SU-DHL-6 (cell line): ENCODE measurements around the gene TMEM106C.

Experiments used
- H2AFZ ChIP-seq: fragments of 200-600 bp; sonication (generic); 2 replicates; pipeline ENCODE4 v1.6.1; 2014; ENCODE audit warnings: low read depth, mild to moderate bottlenecking, moderate library complexity, mixed read lengths, antibody characterized with exemption, low read length; ENCODE audit not compliant: severe bottlenecking
- H3F3A ChIP-seq: fragments of 200-600 bp; shearing (Covaris generic); 2 replicates; pipeline ENCODE4 v1.6.0; 2016; ENCODE audit warnings: antibody characterized with exemption, mild to moderate bottlenecking; ENCODE audit not compliant: insufficient read depth
- H3K27ac ChIP-seq: fragments of 200-600 bp; sonication (generic); 2 replicates; pipeline ENCODE4 v1.5.1; 2016; ENCODE audit warnings: low read depth, mild to moderate bottlenecking, low read length, moderate library complexity, mixed read lengths
- H3K27me3 ChIP-seq: fragments of 200-600 bp; sonication (generic), shearing (Covaris generic); 2 replicates; pipeline ENCODE4 v1.6.0; 2014; ENCODE audit warnings: mild to moderate bottlenecking, low read length
- H3K36me3 ChIP-seq: fragments of 200-600 bp; sonication (generic); 2 replicates; pipeline ENCODE4 v1.6.1; 2014; ENCODE audit warnings: mild to moderate bottlenecking, low read length, mixed read lengths
- H3K4me2 ChIP-seq: fragments of 300-600, 200-600 bp; shearing (Covaris generic), sonication (generic); 2 replicates; pipeline ENCODE4 v1.6.0; 2014; ENCODE audit warnings: low read length, low read depth, mild to moderate bottlenecking; ENCODE audit not compliant: poor library complexity, severe bottlenecking
- H3K4me3 ChIP-seq: fragments of 200-600 bp; sonication (generic); 2 replicates; pipeline ENCODE4 v1.5.1; 2014; ENCODE audit warnings: antibody characterized with exemption, low read length, mild to moderate bottlenecking, mixed read lengths; ENCODE audit not compliant: insufficient read depth, poor library complexity, severe bottlenecking
- H3K79me2 ChIP-seq: fragments of 200-600 bp; sonication (generic); 2 replicates; pipeline ENCODE4 v1.6.1; 2014; ENCODE audit warnings: mild to moderate bottlenecking, low read length, moderate library complexity; ENCODE audit not compliant: insufficient read depth
- H3K9ac ChIP-seq: fragments of 200-600 bp; sonication (generic); 2 replicates; pipeline ENCODE4 v1.7.0; 2014; ENCODE audit warnings: mild to moderate bottlenecking, low read length
- H3K9me2 ChIP-seq: fragments of 200-600 bp; sonication (generic); replicated peaks from 2 replicates; pipeline ENCODE4 v1.6.1; 2014; ENCODE audit warnings: low read length; ENCODE audit not compliant: insufficient read depth
- H3K9me3 ChIP-seq: fragments of 200-600 bp; sonication (generic); 2 replicates; pipeline ENCODE4 v1.6.1; 2014; ENCODE audit warnings: low read length, mixed read lengths; ENCODE audit not compliant: insufficient read depth
- H4K20me1 ChIP-seq: fragments of 200-600 bp; sonication (generic); 2 replicates; pipeline ENCODE4 v1.6.1; 2014; ENCODE audit warnings: low read depth, mild to moderate bottlenecking, antibody characterized with exemption, low read length, moderate library complexity, mixed read lengths
- EZH2phosphoT487 ChIP-seq: fragments of 200-600 bp; sonication (generic), shearing (Covaris generic); conservative IDR thresholded peaks from 2 replicates; pipeline ENCODE4 v1.6.1; 2018; ENCODE audit warnings: mild to moderate bottlenecking, antibody characterized with exemption, low read length, moderate library complexity, mixed read lengths
- TF ChIP-seq, protein P1 (sequence below): fragments of 200-600 bp; sonication (generic); IDR thresholded peaks from one replicate; pipeline ENCODE4 v1.5.1; 2017; ENCODE audit warnings: antibody characterized with exemption, mild to moderate bottlenecking, low read length, moderate library complexity; ENCODE audit not compliant: insufficient read depth, poor library complexity, severe bottlenecking

Gene TMEM106C

DNA sequence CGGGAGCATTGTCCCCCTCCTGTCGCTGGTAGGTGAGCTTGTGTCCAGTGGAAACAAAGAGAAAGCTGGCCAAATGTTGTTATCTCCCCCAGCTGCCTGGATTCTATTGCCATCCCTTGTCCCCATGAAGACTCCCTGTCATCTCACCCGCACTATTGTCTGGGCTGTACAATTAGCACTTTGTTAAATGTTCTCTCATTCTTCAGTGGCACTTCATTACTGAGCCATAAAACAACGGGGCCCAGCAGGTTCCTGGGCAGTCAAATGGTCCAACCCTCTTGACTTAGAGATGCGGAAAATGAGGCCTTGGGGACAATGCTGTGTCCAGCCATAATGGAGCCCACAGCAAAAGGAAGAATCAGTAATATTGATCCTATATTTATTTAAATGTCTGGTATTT, 54.1 kb downstream of the TMEM106C start:
- Histone ChIP-seq H3K36me3 (no peaks in the 10 kb centered on the region), H3K9me2 (no peaks in the 10 kb centered on the region), H3K27ac (no peak overlapping the region), H3K27me3 (no peaks in the 10 kb centered on the region), H3F3A (no peaks in the 10 kb centered on the region), H3K9ac (no peak overlapping the region), H3K4me3 (no peak overlapping the region), H3K9me3 (no peaks in the 10 kb centered on the region), H3K4me2 (no peak overlapping the region), H4K20me1 (no peaks in the 10 kb centered on the region), H3K79me2 (no peaks in the 10 kb centered on the region), H2AFZ (no peak overlapping the region)
- TF ChIP-seq EZH2phosphoT487: no peak
- TF ChIP-seq, protein P1, sequence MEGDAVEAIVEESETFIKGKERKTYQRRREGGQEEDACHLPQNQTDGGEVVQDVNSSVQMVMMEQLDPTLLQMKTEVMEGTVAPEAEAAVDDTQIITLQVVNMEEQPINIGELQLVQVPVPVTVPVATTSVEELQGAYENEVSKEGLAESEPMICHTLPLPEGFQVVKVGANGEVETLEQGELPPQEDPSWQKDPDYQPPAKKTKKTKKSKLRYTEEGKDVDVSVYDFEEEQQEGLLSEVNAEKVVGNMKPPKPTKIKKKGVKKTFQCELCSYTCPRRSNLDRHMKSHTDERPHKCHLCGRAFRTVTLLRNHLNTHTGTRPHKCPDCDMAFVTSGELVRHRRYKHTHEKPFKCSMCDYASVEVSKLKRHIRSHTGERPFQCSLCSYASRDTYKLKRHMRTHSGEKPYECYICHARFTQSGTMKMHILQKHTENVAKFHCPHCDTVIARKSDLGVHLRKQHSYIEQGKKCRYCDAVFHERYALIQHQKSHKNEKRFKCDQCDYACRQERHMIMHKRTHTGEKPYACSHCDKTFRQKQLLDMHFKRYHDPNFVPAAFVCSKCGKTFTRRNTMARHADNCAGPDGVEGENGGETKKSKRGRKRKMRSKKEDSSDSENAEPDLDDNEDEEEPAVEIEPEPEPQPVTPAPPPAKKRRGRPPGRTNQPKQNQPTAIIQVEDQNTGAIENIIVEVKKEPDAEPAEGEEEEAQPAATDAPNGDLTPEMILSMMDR: no peak

DNA sequence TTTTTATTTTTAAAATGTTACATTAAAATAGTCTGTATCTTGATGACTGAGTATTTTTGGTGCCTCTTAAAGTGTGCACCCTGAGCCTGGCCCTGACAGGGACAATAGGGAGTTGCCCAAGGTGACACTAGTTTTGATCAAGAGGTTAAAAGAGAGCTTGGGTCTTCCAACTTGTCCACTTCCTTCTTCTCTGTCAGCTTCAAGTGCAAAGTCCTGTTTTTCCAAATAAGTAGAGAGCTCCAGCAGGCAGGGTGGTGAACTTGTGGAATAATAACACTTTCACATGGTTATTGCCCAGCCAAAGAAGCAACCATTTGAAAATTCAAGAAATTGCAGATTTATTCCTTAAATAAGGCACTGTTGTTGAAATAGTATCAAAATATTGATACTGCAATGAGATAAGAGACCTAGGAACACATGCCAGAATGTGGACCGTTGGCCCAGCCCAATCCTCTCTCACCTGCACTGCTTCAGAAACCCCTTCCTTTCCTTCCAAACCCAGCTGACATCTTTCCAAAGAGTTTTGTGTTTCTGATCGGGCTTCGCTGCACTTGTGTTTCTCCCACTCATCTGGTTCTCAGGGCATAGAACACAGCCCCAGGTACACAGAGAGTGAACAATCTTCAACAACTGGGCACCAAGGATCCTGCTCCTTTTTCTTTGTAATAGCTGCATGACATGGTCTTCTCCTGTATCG, 54.7 kb downstream of the TMEM106C start:
- no peaks in the 10 kb centered on the region for H4K20me1 ChIP-seq
- no peak overlapping the region for H3K4me3 ChIP-seq
- H3K9me2 ChIP-seq: no peaks in the 10 kb centered on the region
- no peak overlapping the region for H3K9ac ChIP-seq
- no peaks in the 10 kb centered on the region for H3K9me3 ChIP-seq
- H2AFZ ChIP-seq: no peak overlapping the region
- TF ChIP-seq EZH2phosphoT487: no peak
- TF ChIP-seq, protein P1: no peak
- H3K27ac ChIP-seq: no peak overlapping the region
- H3K27me3 ChIP-seq: no peaks in the 10 kb centered on the region
- no peaks in the 10 kb centered on the region for H3K36me3 ChIP-seq
- H3F3A ChIP-seq: no peaks in the 10 kb centered on the region
- H3K79me2 ChIP-seq: no peaks in the 10 kb centered on the region
- no peak overlapping the region for H3K4me2 ChIP-seq
